Psoas muscle (tissue), 8 donors: ENCODE results near the gene DSN1. TPM values are rescaled to one million over a fixed set of nuclear protein-coding genes. Genes with fewer than 3 reads are reported as not detected.

Experiments
- ATAC-seq, 4 donors: fragments of 200-7000 bp; cut with Tn5 transposase; one replicate each; pipeline ENCODE4 v1.9.1; 2020; ENCODE audit warnings: moderate library complexity in 3 of 4, mild to moderate bottlenecking in 2 of 4
- DNase-seq, 2 donors: peaks; one replicate each; pipeline ENCODE4 v3.0.0-alpha.2; 2020
- H3K27ac ChIP-seq: fragments of 200-600 bp; one replicate; pipeline ENCODE4 v1.8.0; 2022
- H3K27me3 ChIP-seq, 3 donors: fragments of 200-600 bp in 1 of 3; one replicate each; pipeline versions ENCODE4 v1.6.1 to v1.8.0; 2013 to 2022; ENCODE audit warnings: low read length in 2 of 3, mild to moderate bottlenecking in 2 of 3, moderate library complexity in 1 of 3; ENCODE audit not compliant: insufficient read depth in 3 of 3
- H3K36me3 ChIP-seq, 2 donors: fragments of 200-600 bp in 1 of 2; one replicate each; pipeline versions ENCODE4 v1.6.1 to v1.8.0; 2013 to 2022; ENCODE audit warnings: low read depth in 1 of 2, mild to moderate bottlenecking in 1 of 2, moderate library complexity in 1 of 2; ENCODE audit not compliant: insufficient read depth in 1 of 2
- H3K4me1 ChIP-seq: fragments of 200-600 bp; one replicate; pipeline ENCODE4 v1.8.0; 2022
- H3K4me3 ChIP-seq: fragments of 200-600 bp; one replicate; pipeline ENCODE4 v1.8.0; 2022; ENCODE audit warnings: mild to moderate bottlenecking
- H3K9me3 ChIP-seq: fragments of 200-600 bp; one replicate; pipeline ENCODE4 v1.8.0; 2022
- WGBS, 3 donors: extraction: QIAGEN DNeasy Blood & Tissue Kit; methylation state at CpG; one replicate each; pipeline versions ENCODE4 v1.1.6 to v1.1.7; 2013; 5-methylcytosine and 5-hydroxymethylcytosine counted together
- intact Hi-C, 2 donors: fragments of 100-400 bp; cut with DNase I; formaldehyde crosslinking; loops; one replicate each; pipeline versions ENCODE4 v1.11.0 to v1.14.2; 2022
- polyA plus RNA-seq, 3 donors: library from polyadenylated mRNA; stranded (reverse); fragments of 200-250 nt; gene quantifications; one replicate each; pipeline ENCODE4 v1.2.3, GENCODE V29; 2013
- total RNA-seq, 4 donors: library from RNA; stranded (reverse); fragmentation: NEBNext Ultra II Directional in 2 of 4; extraction: Animal tissue kit (Norgen Biotek cat#: 25700) in 2 of 4; gene quantifications; one replicate each; pipeline versions ENCODE4 v1.2.1 to v1.2.4, GENCODE V29; 2021 to 2023
- TF ChIP-seq, protein P1 (sequence below): fragments of 200-600 bp; IDR thresholded peaks from one replicate; pipeline ENCODE4 v1.8.0; 2022; ENCODE audit warnings: antibody characterized with exemption
- donor health status: healthy with polysubstance abuse.
- donor health status: DM: no; HTN: no; CAD: no; lungs with moderate emphysema.
- donor health status: Bipolar disorder and iron deficiency.
- donor health status: healthy.
- donor health status: DM: yes; HTN: yes; CAD: no.
- donor health status: DM: no; HTN: no; CAD: no.
- donor health status: DM: no; HTN: no; CAD: no.
- donor health status: DM: yes; HTN: yes; CAD: no.

The DSN1 gene
- total and polyA plus RNA-seq, 7 donors = 1.7 to 8.3 (median 3.0) TPM

DNA sequence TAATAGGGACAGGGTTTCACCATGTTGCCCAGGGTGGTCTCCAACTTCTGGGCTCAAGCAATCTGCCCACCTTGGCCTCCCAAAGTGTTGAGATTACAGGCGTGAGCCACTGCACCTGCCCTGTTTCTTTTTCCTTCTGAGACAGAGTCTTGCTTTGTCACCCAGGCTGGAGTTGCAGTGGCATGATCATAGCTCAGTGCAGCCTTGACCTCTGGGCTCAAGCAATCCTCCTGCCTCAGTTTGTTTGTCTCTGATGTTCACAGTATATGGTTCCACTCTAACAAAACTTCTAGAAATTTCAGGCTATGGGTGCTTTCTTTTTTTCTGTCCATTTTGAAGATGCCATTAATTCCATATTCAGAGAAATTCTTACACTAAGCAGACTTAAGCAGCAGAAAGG is 60.8 kb downstream of the DSN1 start:
- Histone ChIP-seq H3K27me3 (no peaks in the 10 kb centered on the region), H3K4me1 (peaks cover 6% of the 10 kb centered on the region), H3K9me3 (no peaks in the 10 kb centered on the region), H3K4me3 (no peak overlapping the region), H3K36me3 (peaks cover 0 to 4% of the 10 kb centered on the region in 2 donors), H3K27ac (no peak overlapping the region)
- DNase-seq (no peak), ATAC-seq (no peak)
- TF ChIP-seq, protein P1, sequence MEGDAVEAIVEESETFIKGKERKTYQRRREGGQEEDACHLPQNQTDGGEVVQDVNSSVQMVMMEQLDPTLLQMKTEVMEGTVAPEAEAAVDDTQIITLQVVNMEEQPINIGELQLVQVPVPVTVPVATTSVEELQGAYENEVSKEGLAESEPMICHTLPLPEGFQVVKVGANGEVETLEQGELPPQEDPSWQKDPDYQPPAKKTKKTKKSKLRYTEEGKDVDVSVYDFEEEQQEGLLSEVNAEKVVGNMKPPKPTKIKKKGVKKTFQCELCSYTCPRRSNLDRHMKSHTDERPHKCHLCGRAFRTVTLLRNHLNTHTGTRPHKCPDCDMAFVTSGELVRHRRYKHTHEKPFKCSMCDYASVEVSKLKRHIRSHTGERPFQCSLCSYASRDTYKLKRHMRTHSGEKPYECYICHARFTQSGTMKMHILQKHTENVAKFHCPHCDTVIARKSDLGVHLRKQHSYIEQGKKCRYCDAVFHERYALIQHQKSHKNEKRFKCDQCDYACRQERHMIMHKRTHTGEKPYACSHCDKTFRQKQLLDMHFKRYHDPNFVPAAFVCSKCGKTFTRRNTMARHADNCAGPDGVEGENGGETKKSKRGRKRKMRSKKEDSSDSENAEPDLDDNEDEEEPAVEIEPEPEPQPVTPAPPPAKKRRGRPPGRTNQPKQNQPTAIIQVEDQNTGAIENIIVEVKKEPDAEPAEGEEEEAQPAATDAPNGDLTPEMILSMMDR = no peak
- intact Hi-C loops = no loop called here
- 100% methylated on average over 1 of the region's 1 CpG for WGBS, 3 donors

DNA sequence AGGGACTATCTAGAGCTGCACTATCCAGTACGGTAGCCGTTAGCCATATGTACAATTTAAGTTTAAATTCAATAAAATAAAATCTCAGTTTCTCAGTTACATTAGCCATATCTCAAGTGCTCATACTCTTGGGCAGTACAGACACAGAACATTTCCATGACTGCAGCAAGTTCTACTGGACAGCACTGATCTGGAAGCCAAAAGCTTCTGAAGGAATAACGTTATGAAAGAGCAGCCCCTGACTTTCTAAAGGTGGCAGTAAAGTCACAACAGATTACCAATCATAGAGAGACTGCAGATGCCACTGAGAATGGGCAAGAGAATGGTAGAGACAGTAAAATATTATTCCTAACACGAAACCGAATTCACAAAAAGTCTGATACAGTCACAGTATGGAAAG is 64.4 kb downstream of the DSN1 start:
- H3K4me1 ChIP-seq = no peaks in the 10 kb centered on the region
- H3K27ac ChIP-seq = no peak overlapping the region
- TF ChIP-seq, protein P1 = no peak
- no peaks in the 10 kb centered on the region for H3K27me3 ChIP-seq
- no peak for DNase-seq
- H3K4me3 ChIP-seq = no peak overlapping the region
- intact Hi-C loops = no loop called here
- peaks cover 0 to 29% of the 10 kb centered on the region in 2 donors for H3K36me3 ChIP-seq
- 78 to 79% (median 78%) methylated on average over 5 of the region's 5 CpGs for WGBS, 3 donors
- peak in 1 of 4 donors; percentile 26 for ATAC-seq
- no peaks in the 10 kb centered on the region for H3K9me3 ChIP-seq

GRCh38 chr20:36703530-36703929 is 70.0 kb downstream of the DSN1 start:
- Histone ChIP-seq H3K36me3 (peaks cover 0 to 40% of the 10 kb centered on the region in 2 donors), H3K4me1 (peaks cover 4% of the 10 kb centered on the region), H3K27me3 (no peaks in the 10 kb centered on the region), H3K27ac (no peak overlapping the region), H3K9me3 (no peaks in the 10 kb centered on the region), H3K4me3 (no peak overlapping the region)
- 86 to 96% (median 92%) methylated on average over 4 of the region's 4 CpGs for WGBS, 3 donors
- DNase-seq = no peak
- ATAC-seq = peak in 1 of 4 donors; percentile 55
- TF ChIP-seq, protein P1 = no peak
- intact Hi-C loops = no loop called here

Other genes with a start within 250 kb of the DSN1 start
- 10 to 100 TPM; 42.5 to 86.6 (median 44.5) TPM for gene MYL9, start 232.2 kb downstream of the DSN1 start, total RNA-seq
- 10 to 100 TPM; 23.1 to 33.7 (median 27.2) TPM for gene MYL9, start 232.2 kb downstream of the DSN1 start, polyA plus RNA-seq
- 1 to 10 TPM; 1.7 to 2.8 (median 2.6) TPM for gene TGIF2, start 200.2 kb downstream of the DSN1 start, total RNA-seq
- 1 to 10 TPM; 1.1 to 1.7 (median 1.2) TPM for gene TGIF2, start 200.2 kb downstream of the DSN1 start, polyA plus RNA-seq
- 100 to 1,000 TPM in 3 of 4 donors, 10 to 100 TPM in 1; 77.3 to 368 (median 215) TPM for gene RAB5IF, start 168.0 kb downstream of the DSN1 start, total RNA-seq
- 100 to 1,000 TPM; 144 to 585 (median 337) TPM for gene RAB5IF, start 168.0 kb downstream of the DSN1 start, polyA plus RNA-seq
- gene SLA2, start 127.6 kb downstream of the DSN1 start, total RNA-seq = under 1 TPM; 0.12 to 0.34 (median 0.16) TPM
- gene SLA2, start 127.6 kb downstream of the DSN1 start, polyA plus RNA-seq = under 1 TPM; 0.03 to 0.07 (median 0.06) TPM
- gene NDRG3, start 27.7 kb downstream of the DSN1 start, total RNA-seq = 10 to 100 TPM in 2 of 4 donors, 1 to 10 TPM in 2; 4.3 to 17.5 (median 7.8) TPM
- gene NDRG3, start 27.7 kb downstream of the DSN1 start, polyA plus RNA-seq = 10 to 100 TPM in 2 of 3 donors, 1 to 10 TPM in 1; 7.8 to 25.1 (median 11.8) TPM
- under 1 TPM in 1 of 4 donors, not detected in 3; 0.15 TPM for gene TLDC2, start 102.4 kb upstream of the DSN1 start, total RNA-seq
- under 1 TPM in 2 of 3 donors, not detected in 1; 0.04 to 0.05 TPM for gene TLDC2, start 102.4 kb upstream of the DSN1 start, polyA plus RNA-seq
- gene SAMHD1, start 177.9 kb upstream of the DSN1 start, total RNA-seq = 10 to 100 TPM; 18.2 to 36.4 (median 27.2) TPM
- gene SAMHD1, start 177.9 kb upstream of the DSN1 start, polyA plus RNA-seq = 10 to 100 TPM; 17.0 to 29.4 (median 20.3) TPM